Measurements from ENCODE around the gene FOXN1.

Gene FOXN1

GRCh38 chr17:28478712-28479615 is 27.2 kb upstream of the FOXN1 start:
- no peak for DNase-seq

GRCh38 chr17:28480278-28480677 is 25.9 kb upstream of the FOXN1 start:
- no peak for DNase-seq

GRCh38 chr17:28480799-28481571 is 25.2 kb upstream of the FOXN1 start:
- no peak for DNase-seq

GRCh38 chr17:28482551-28483199 is 23.5 kb upstream of the FOXN1 start:
- DNase-seq, result no peak

GRCh38 chr17:28484296-28484695 is 21.9 kb upstream of the FOXN1 start:
- no peak for DNase-seq

GRCh38 chr17:28485049-28485448 is 21.1 kb upstream of the FOXN1 start:
- no peak for DNase-seq

- no peak for DNase-seq
These were observed 18.1 kb upstream of the FOXN1 start for GRCh38 chr17:28487881-28488532.

GRCh38 chr17:28488533-28489276 is 17.4 kb upstream of the FOXN1 start:
- no peak for DNase-seq

GRCh38 chr17:28491286-28491685 is 14.9 kb upstream of the FOXN1 start:
- no peak for DNase-seq

GRCh38 chr17:28491860-28492259 is 14.3 kb upstream of the FOXN1 start:
- DNase-seq, result no peak

- DNase-seq, result no peak
These were observed 13.5 kb upstream of the FOXN1 start for GRCh38 chr17:28492352-28493310.

- DNase-seq, result no peak
These were observed 12.7 kb upstream of the FOXN1 start for GRCh38 chr17:28493460-28493859.

- peak; percentile 74 for DNase-seq
These were observed 11.5 kb upstream of the FOXN1 start for GRCh38 chr17:28494445-28495188.

- no peak for DNase-seq
These were observed 10.5 kb upstream of the FOXN1 start for GRCh38 chr17:28495635-28496034.

- no peak for DNase-seq
These were observed 8.2 kb upstream of the FOXN1 start for GRCh38 chr17:28497931-28498330.

GRCh38 chr17:28498652-28499363 is 7.3 kb upstream of the FOXN1 start:
- DNase-seq, result no peak

- no peak for DNase-seq
These were observed 6.8 kb upstream of the FOXN1 start for GRCh38 chr17:28499364-28499664.

GRCh38 chr17:28499684-28500357 is 6.3 kb upstream of the FOXN1 start:
- no peak for DNase-seq

GRCh38 chr17:28500712-28501379 is 5.3 kb upstream of the FOXN1 start:
- no peak for DNase-seq

All from CD4-positive, alpha-beta T cell treated with Interleukin-17A for 1 hour (primary cell).